H9 (cell line): ENCODE results near the gene IL1RAPL2. TPM values are rescaled to one million over a fixed set of nuclear protein-coding genes. Genes with fewer than 3 reads are reported as not detected.

Experiments
- DNase-seq: peaks from one replicate; pipeline ENCODE4 v3.0.0-alpha.2; 2017
- H2AFZ ChIP-seq: one replicate; pipeline ENCODE4 v1.6.1; 2013; ENCODE audit warnings: mild to moderate bottlenecking, low read length, control low read depth, moderate library complexity
- H2AK5ac ChIP-seq: 2 replicates; pipeline ENCODE4 v1.6.1; 2013; ENCODE audit warnings: low read length, control low read depth, mixed read lengths; ENCODE audit not compliant: insufficient read length
- H2BK120ac ChIP-seq: one replicate; pipeline ENCODE4 v1.6.1; 2013; ENCODE audit warnings: low read depth, mild to moderate bottlenecking, low read length, control low read depth, inconsistent platforms; ENCODE audit not compliant: poor library complexity, severe bottlenecking
- H2BK12ac ChIP-seq: 2 replicates; pipeline ENCODE4 v1.6.1; 2013; ENCODE audit warnings: low read length, control low read depth, mixed read lengths, low read depth; ENCODE audit not compliant: insufficient read length
- H2BK15ac ChIP-seq: 2 replicates; pipeline ENCODE4 v1.6.1; 2013; ENCODE audit warnings: low read depth, low read length, control low read depth
- H2BK20ac ChIP-seq: one replicate; pipeline ENCODE4 v1.6.1; 2013; ENCODE audit warnings: low read depth, mild to moderate bottlenecking, low read length, control low read depth, inconsistent platforms; ENCODE audit not compliant: poor library complexity, severe bottlenecking
- H2BK5ac ChIP-seq: 2 replicates; pipeline ENCODE4 v1.6.1; 2013; ENCODE audit warnings: low read length, control low read depth, mixed read lengths; ENCODE audit not compliant: insufficient read length
- H3K14ac ChIP-seq: 2 replicates; pipeline ENCODE4 v1.6.1; 2013; ENCODE audit warnings: low read length, control low read depth; ENCODE audit not compliant: insufficient read depth
- H3K18ac ChIP-seq: 2 replicates; pipeline ENCODE4 v1.6.1; 2013; ENCODE audit warnings: low read depth, mild to moderate bottlenecking, mixed read lengths, low read length, control low read depth; ENCODE audit not compliant: insufficient read length
- H3K23ac ChIP-seq: 2 replicates; pipeline ENCODE4 v1.6.1; 2013; ENCODE audit warnings: low read length, control low read depth, mixed read lengths, low read depth; ENCODE audit not compliant: insufficient read length
- H3K23me2 ChIP-seq: 2 replicates; pipeline ENCODE4 v1.6.1; 2013; ENCODE audit warnings: low read depth, mild to moderate bottlenecking, mixed read lengths, low read length, control low read depth; ENCODE audit not compliant: insufficient read length, poor library complexity, severe bottlenecking
- H3K27ac ChIP-seq: 2 replicates; pipeline ENCODE4 v1.5.1; 2013; ENCODE audit warnings: low read length, control low read depth, mixed read lengths, low read depth; ENCODE audit not compliant: insufficient read length
- H3K27me3 ChIP-seq: 2 replicates; pipeline ENCODE4 v1.6.1; 2013; ENCODE audit warnings: low read length, control low read depth, inconsistent platforms; ENCODE audit not compliant: insufficient read depth
- H3K4ac ChIP-seq: 2 replicates; pipeline ENCODE4 v1.6.1; 2013; ENCODE audit warnings: low read depth, mild to moderate bottlenecking, control low read depth, inconsistent platforms, low read length, moderate library complexity
- H3K4me1 ChIP-seq: 2 replicates; pipeline ENCODE4 v1.6.1; 2013; ENCODE audit warnings: low read length, control low read depth, inconsistent platforms; ENCODE audit not compliant: insufficient read depth
- H3K4me2 ChIP-seq: 2 replicates; pipeline ENCODE4 v1.6.1; 2013; ENCODE audit warnings: low read length, control low read depth, mixed read lengths; ENCODE audit not compliant: insufficient read length, insufficient read depth
- H3K56ac ChIP-seq: 2 replicates; pipeline ENCODE4 v1.6.1; 2013; ENCODE audit warnings: low read depth, mild to moderate bottlenecking, mixed read lengths, low read length, control low read depth; ENCODE audit not compliant: insufficient read length
- H3K79me1 ChIP-seq: 2 replicates; pipeline ENCODE4 v1.6.1; 2013; ENCODE audit warnings: low read depth, mild to moderate bottlenecking, moderate library complexity, low read length, control low read depth, inconsistent platforms; ENCODE audit not compliant: insufficient read depth, poor library complexity, severe bottlenecking
- H3K79me2 ChIP-seq: 2 replicates; pipeline ENCODE4 v1.6.1; 2013; ENCODE audit warnings: low read length, control low read depth, inconsistent platforms; ENCODE audit not compliant: insufficient read depth
- H3K9ac ChIP-seq: 2 replicates; pipeline ENCODE4 v1.6.1; 2013; ENCODE audit warnings: low read length, control low read depth, mixed read lengths; ENCODE audit not compliant: insufficient read length; ENCODE audit errors: extremely low read depth
- H3K9me3 ChIP-seq: one replicate; pipeline ENCODE4 v1.6.1; 2013; ENCODE audit warnings: low read depth, low read length, inconsistent platforms; ENCODE audit not compliant: control insufficient read depth
- H3T11ph ChIP-seq: one replicate; pipeline ENCODE4 v1.6.1; 2013; ENCODE audit warnings: mild to moderate bottlenecking, low read length, control low read depth, inconsistent platforms
- H4K20me1 ChIP-seq: one replicate; pipeline ENCODE4 v1.6.1; 2013; ENCODE audit not compliant: control insufficient read depth, insufficient read length, insufficient read depth
- H4K5ac ChIP-seq: 2 replicates; pipeline ENCODE4 v1.6.1; 2013; ENCODE audit warnings: low read depth, mild to moderate bottlenecking, mixed read lengths, low read length, control low read depth; ENCODE audit not compliant: insufficient read length
- H4K8ac ChIP-seq: replicated peaks from 2 replicates; pipeline ENCODE4 v1.6.1; 2013; ENCODE audit warnings: low read length, control low read depth, mixed read lengths, low read depth; ENCODE audit not compliant: insufficient read length
- H4K91ac ChIP-seq: 2 replicates; pipeline ENCODE4 v1.6.1; 2013; ENCODE audit warnings: low read depth, mild to moderate bottlenecking, moderate library complexity, mixed read lengths, low read length, control low read depth; ENCODE audit not compliant: insufficient read length
- H3K27ac Mint-ChIP-seq, 3 experiments: 2 replicates in 2 of 3; 3 replicates in 1 of 3; pipeline ENCODE4 v1.8.0; 2020 to 2021; ENCODE audit warnings: mixed read lengths in 3 of 3, mild to moderate bottlenecking in 1 of 3, moderate library complexity in 1 of 3
- H3K27me3 Mint-ChIP-seq: 2 replicates; pipeline ENCODE4 v1.8.0; 2021; ENCODE audit warnings: low read depth, mild to moderate bottlenecking, moderate library complexity, mixed read lengths
- H3K36me3 Mint-ChIP-seq, 3 experiments: 2 replicates in 2 of 3; 3 replicates in 1 of 3; pipeline ENCODE4 v1.8.0; 2020 to 2021; ENCODE audit warnings: low read depth in 3 of 3, mixed read lengths in 3 of 3; ENCODE audit not compliant: insufficient read depth in 1 of 3
- H3K4me1 Mint-ChIP-seq, 2 experiments: 2 replicates each; pipeline ENCODE4 v1.8.0; 2020; ENCODE audit warnings: mixed read lengths in 2 of 2
- H3K4me3 Mint-ChIP-seq, 2 experiments: 2 replicates in 1 of 2; 3 replicates in 1 of 2; pipeline ENCODE4 v1.8.0; 2020 to 2021; ENCODE audit warnings: mild to moderate bottlenecking in 2 of 2, mixed read lengths in 2 of 2, moderate library complexity in 1 of 2
- H3K9me3 Mint-ChIP-seq, 2 experiments: 2 replicates in 1 of 2; 3 replicates in 1 of 2; pipeline ENCODE4 v1.8.0; 2020; ENCODE audit warnings: mild to moderate bottlenecking in 2 of 2, mixed read lengths in 2 of 2, moderate library complexity in 1 of 2
- total RNA-seq: library from RNA; stranded (reverse); gene quantifications from 2 replicates; pipeline ENCODE4 v1.2.1, GENCODE V29; 2021
- TF ChIP-seq, protein P1 (sequence below): fragments of 200-600 bp; sonication (generic); conservative IDR thresholded peaks from 3 replicates; pipeline ENCODE4 v1.8.0; 2021; ENCODE audit warnings: antibody characterized with exemption, mild to moderate bottlenecking

Gene IL1RAPL2
- total RNA-seq, 1 experiment from 2014 or later: not detected

DNA sequence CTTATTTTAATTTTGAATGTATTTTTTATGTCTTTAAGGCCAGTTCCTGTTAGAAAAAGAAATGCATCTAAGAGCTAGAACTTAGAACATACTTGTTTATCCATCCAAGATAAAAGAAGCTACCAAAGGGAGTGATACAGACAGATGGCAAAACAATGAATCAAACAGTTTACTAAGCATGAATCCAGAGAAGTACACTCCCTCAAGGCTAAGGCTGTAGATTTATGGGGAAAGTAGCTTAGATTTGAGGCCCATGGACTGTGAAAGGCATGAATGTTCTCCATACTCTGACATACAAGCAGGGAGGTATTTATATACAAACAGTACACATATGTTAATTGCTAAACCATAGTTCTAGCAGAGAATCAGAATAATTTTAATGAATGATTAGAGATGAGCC lies 1001.1 kb downstream of the IL1RAPL2 start:
- H4K91ac ChIP-seq: no peak overlapping the region
- H3K23me2 ChIP-seq: no peaks in the 10 kb centered on the region
- H3K23ac ChIP-seq: no peak overlapping the region
- DNase-seq: no peak
- H4K20me1 ChIP-seq: no peaks in the 10 kb centered on the region
- no peak overlapping the region for H2BK15ac ChIP-seq
- H3K14ac ChIP-seq: no peak overlapping the region
- no peak overlapping the region for H4K5ac ChIP-seq
- Mint-ChIP-seq H3K4me1 (0 out of 4 replicates have a peak, but pooled peaks cover 0 to 5% of the 10 kb centered on the region in 2 experiments), H3K27me3 (no peaks in the 10 kb centered on the region; the same call in 1 of the 2 replicates), H3K4me3 (no peak overlapping the region), H3K36me3 (no peaks in the 10 kb centered on the region), H3K27ac (no peak overlapping the region), H3K9me3 (peaks cover 0 to 22% of the 10 kb centered on the region in 2 experiments; a peak in 1 of 5 replicates)
- no peak overlapping the region for H3K56ac ChIP-seq
- no peak overlapping the region for H2BK5ac ChIP-seq
- no peak overlapping the region for H3K18ac ChIP-seq
- H3K79me2 ChIP-seq: no peaks in the 10 kb centered on the region
- H2BK120ac ChIP-seq: no peak overlapping the region
- H3K79me1 ChIP-seq: no peaks in the 10 kb centered on the region
- H2AFZ ChIP-seq: no peak overlapping the region
- H3K27me3 ChIP-seq: no peaks in the 10 kb centered on the region
- no peak overlapping the region for H3K27ac ChIP-seq
- no peak overlapping the region for H2BK20ac ChIP-seq
- H3K4me1 ChIP-seq: no peaks in the 10 kb centered on the region
- H3K4me2 ChIP-seq: no peak overlapping the region
- H3K9me3 ChIP-seq: no peaks in the 10 kb centered on the region
- no peak overlapping the region for H3T11ph ChIP-seq
- H2AK5ac ChIP-seq: no peak overlapping the region
- no peak overlapping the region for H4K8ac ChIP-seq
- no peak overlapping the region for H2BK12ac ChIP-seq
- no peak overlapping the region for H3K4ac ChIP-seq
- H3K9ac ChIP-seq: no peak overlapping the region
- TF ChIP-seq, protein P1, sequence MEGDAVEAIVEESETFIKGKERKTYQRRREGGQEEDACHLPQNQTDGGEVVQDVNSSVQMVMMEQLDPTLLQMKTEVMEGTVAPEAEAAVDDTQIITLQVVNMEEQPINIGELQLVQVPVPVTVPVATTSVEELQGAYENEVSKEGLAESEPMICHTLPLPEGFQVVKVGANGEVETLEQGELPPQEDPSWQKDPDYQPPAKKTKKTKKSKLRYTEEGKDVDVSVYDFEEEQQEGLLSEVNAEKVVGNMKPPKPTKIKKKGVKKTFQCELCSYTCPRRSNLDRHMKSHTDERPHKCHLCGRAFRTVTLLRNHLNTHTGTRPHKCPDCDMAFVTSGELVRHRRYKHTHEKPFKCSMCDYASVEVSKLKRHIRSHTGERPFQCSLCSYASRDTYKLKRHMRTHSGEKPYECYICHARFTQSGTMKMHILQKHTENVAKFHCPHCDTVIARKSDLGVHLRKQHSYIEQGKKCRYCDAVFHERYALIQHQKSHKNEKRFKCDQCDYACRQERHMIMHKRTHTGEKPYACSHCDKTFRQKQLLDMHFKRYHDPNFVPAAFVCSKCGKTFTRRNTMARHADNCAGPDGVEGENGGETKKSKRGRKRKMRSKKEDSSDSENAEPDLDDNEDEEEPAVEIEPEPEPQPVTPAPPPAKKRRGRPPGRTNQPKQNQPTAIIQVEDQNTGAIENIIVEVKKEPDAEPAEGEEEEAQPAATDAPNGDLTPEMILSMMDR: no peak
